ENCODE measurements around the gene LTBP2. TPM values are rescaled to one million over a fixed set of nuclear protein-coding genes. Genes with fewer than 3 reads are reported as not detected.

LTBP2 gene
- total RNA-seq, 2 experiments from 2014 or later: 0.04 to 0.37 TPM

GRCh38 chr14:74555476-74556050, 56.5 kb downstream of the LTBP2 start:
- ATAC-seq (no peak), DNase-seq (no peak)
- intact Hi-C loops (cut with DNase I, micrococcal nuclease): no loop called here
- Mint-ChIP-seq H3K36me3 (ENCODE audit: low read depth) (no peaks in the 10 kb centered on the region), H3K4me3 (no peak overlapping the region), H3K9me3 (ENCODE audit: low read depth) (no peaks in the 10 kb centered on the region), H3K4me1 (peaks cover 2% of the 10 kb centered on the region), H3K27me3 (no peaks in the 10 kb centered on the region), H3K27ac (no peak overlapping the region)
- CTCF ChIA-PET: no interaction called here
- POLR2A ChIA-PET: no interaction called here

- H3K27me3 Mint-ChIP-seq: no peaks in the 10 kb centered on the region
- no peaks in the 10 kb centered on the region for H3K36me3 Mint-ChIP-seq (ENCODE audit: low read depth)
- no peak overlapping the region for H3K27ac Mint-ChIP-seq
- no peaks in the 10 kb centered on the region for H3K9me3 Mint-ChIP-seq (ENCODE audit: low read depth)
- no peak for DNase-seq
- CTCF ChIA-PET: interaction anchor here (0.7 kb wide), 1 partner anchor 19 kb away, joined by 3 read pairs; no protein-coding TSS in a partner anchor
- intact Hi-C loops (cut with DNase I, micrococcal nuclease): no loop called here
- ATAC-seq: no peak
- POLR2A ChIA-PET: no interaction called here
- no peak overlapping the region for H3K4me3 Mint-ChIP-seq
- peaks cover 2% of the 10 kb centered on the region for H3K4me1 Mint-ChIP-seq
Measured at GRCh38 chr14:74554742-74555362, 57.2 kb downstream of the LTBP2 start.

- ATAC-seq: no peak
- peaks cover 2% of the 10 kb centered on the region for H3K4me1 Mint-ChIP-seq
- no peaks in the 10 kb centered on the region for H3K36me3 Mint-ChIP-seq (ENCODE audit: low read depth)
- H3K4me3 Mint-ChIP-seq: no peak overlapping the region
- no peaks in the 10 kb centered on the region for H3K27me3 Mint-ChIP-seq
- H3K9me3 Mint-ChIP-seq (ENCODE audit: low read depth): no peaks in the 10 kb centered on the region
- no peak overlapping the region for H3K27ac Mint-ChIP-seq
- POLR2A ChIA-PET: no interaction called here
- intact Hi-C loops (cut with DNase I, micrococcal nuclease): no loop called here
- CTCF ChIA-PET: no interaction called here
- DNase-seq: no peak
Measured at GRCh38 chr14:74552623-74553022, 59.4 kb downstream of the LTBP2 start.

GRCh38 chr14:74551431-74552371, 60.3 kb downstream of the LTBP2 start:
- ATAC-seq (no peak), DNase-seq (no peak)
- Mint-ChIP-seq H3K36me3 (ENCODE audit: low read depth) (no peaks in the 10 kb centered on the region), H3K27me3 (no peaks in the 10 kb centered on the region), H3K9me3 (ENCODE audit: low read depth) (no peaks in the 10 kb centered on the region), H3K4me3 (no peak overlapping the region), H3K4me1 (peaks cover 2% of the 10 kb centered on the region), H3K27ac (no peak overlapping the region)
- CTCF ChIA-PET: no interaction called here
- intact Hi-C loops (cut with DNase I, micrococcal nuclease): no loop called here
- POLR2A ChIA-PET: interaction anchor here (0.5 kb wide), 1 partner anchor 19 kb away, joined by 5 read pairs; no protein-coding TSS in a partner anchor

- Mint-ChIP-seq H3K36me3 (ENCODE audit: low read depth) (no peaks in the 10 kb centered on the region), H3K27me3 (no peaks in the 10 kb centered on the region), H3K9me3 (ENCODE audit: low read depth) (no peaks in the 10 kb centered on the region), H3K4me1 (peaks cover 2% of the 10 kb centered on the region), H3K4me3 (no peak overlapping the region), H3K27ac (no peak overlapping the region)
- ATAC-seq: no peak
- no peak for DNase-seq
- ChIA-PET CTCF (no interaction called here), POLR2A (interaction anchor here (0.5 kb wide), 1 partner anchor 20 kb away, joined by 5 read pairs; no protein-coding TSS in a partner anchor)
- intact Hi-C loops (cut with DNase I, micrococcal nuclease): no loop called here
Measured at GRCh38 chr14:74551001-74551400, 61.0 kb downstream of the LTBP2 start.

- no peak overlapping the region for H3K27ac Mint-ChIP-seq
- no peak overlapping the region for H3K4me3 Mint-ChIP-seq
- peaks cover 2% of the 10 kb centered on the region for H3K4me1 Mint-ChIP-seq
- POLR2A ChIA-PET: no interaction called here
- no peaks in the 10 kb centered on the region for H3K9me3 Mint-ChIP-seq (ENCODE audit: low read depth)
- DNase-seq: no peak
- CTCF ChIA-PET: no interaction called here
- H3K36me3 Mint-ChIP-seq (ENCODE audit: low read depth): no peaks in the 10 kb centered on the region
- ATAC-seq: no peak
- H3K27me3 Mint-ChIP-seq: no peaks in the 10 kb centered on the region
- intact Hi-C loops (cut with DNase I, micrococcal nuclease): no loop called here
Measured at GRCh38 chr14:74550071-74550470, 62.0 kb downstream of the LTBP2 start.

GRCh38 chr14:74549588-74549987, 62.4 kb downstream of the LTBP2 start:
- intact Hi-C loops (cut with DNase I, micrococcal nuclease): no loop called here
- DNase-seq: peak; percentile 25
- ATAC-seq: no peak
- no peak overlapping the region for H3K27ac Mint-ChIP-seq
- POLR2A ChIA-PET: no interaction called here
- H3K27me3 Mint-ChIP-seq: no peaks in the 10 kb centered on the region
- H3K9me3 Mint-ChIP-seq (ENCODE audit: low read depth): no peaks in the 10 kb centered on the region
- H3K4me3 Mint-ChIP-seq: no peak overlapping the region
- CTCF ChIA-PET: no interaction called here
- H3K36me3 Mint-ChIP-seq (ENCODE audit: low read depth): no peaks in the 10 kb centered on the region
- H3K4me1 Mint-ChIP-seq: peaks cover 2% of the 10 kb centered on the region

- intact Hi-C loops (cut with DNase I, micrococcal nuclease): no loop called here
Measured at GRCh38 chr14:74548881-74549280, 63.2 kb downstream of the LTBP2 start.

GRCh38 chr14:74547331-74547927, 64.6 kb downstream of the LTBP2 start:
- intact Hi-C loops (cut with DNase I, micrococcal nuclease): no loop called here

More at GRCh38 chr14:74548881-74549280, 63.2 kb downstream of the LTBP2 start:
- H3K9me3 Mint-ChIP-seq (ENCODE audit: low read depth): no peaks in the 10 kb centered on the region
- ChIA-PET POLR2A (no interaction called here), CTCF (interaction anchor here (0.6 kb wide), 1 partner anchor 156 kb away, joined by 3 read pairs; no protein-coding TSS in a partner anchor)
- H3K4me1 Mint-ChIP-seq: no peaks in the 10 kb centered on the region
- H3K4me3 Mint-ChIP-seq: no peak overlapping the region
- no peaks in the 10 kb centered on the region for H3K36me3 Mint-ChIP-seq (ENCODE audit: low read depth)
- no peak for ATAC-seq
- DNase-seq: no peak
- H3K27me3 Mint-ChIP-seq: no peaks in the 10 kb centered on the region
- no peak overlapping the region for H3K27ac Mint-ChIP-seq

GRCh38 chr14:74546416-74546815, 65.6 kb downstream of the LTBP2 start:
- H3K4me1 Mint-ChIP-seq: no peaks in the 10 kb centered on the region
- H3K4me3 Mint-ChIP-seq: no peak overlapping the region
- H3K27ac Mint-ChIP-seq: no peak overlapping the region
- intact Hi-C loops (cut with DNase I, micrococcal nuclease): no loop called here
- DNase-seq (no peak), ATAC-seq (no peak)
- ChIA-PET CTCF (interaction anchor here (0.7 kb wide), 1 partner anchor 60 kb away, joined by 4 read pairs; no protein-coding TSS in a partner anchor), POLR2A (no interaction called here)
- H3K27me3 Mint-ChIP-seq: no peaks in the 10 kb centered on the region
- H3K36me3 Mint-ChIP-seq (ENCODE audit: low read depth): no peaks in the 10 kb centered on the region
- no peaks in the 10 kb centered on the region for H3K9me3 Mint-ChIP-seq (ENCODE audit: low read depth)

More at GRCh38 chr14:74547331-74547927, 64.6 kb downstream of the LTBP2 start:
- Mint-ChIP-seq H3K27me3 (no peaks in the 10 kb centered on the region), H3K4me1 (no peaks in the 10 kb centered on the region), H3K9me3 (ENCODE audit: low read depth) (no peaks in the 10 kb centered on the region), H3K4me3 (no peak overlapping the region), H3K27ac (no peak overlapping the region), H3K36me3 (ENCODE audit: low read depth) (no peaks in the 10 kb centered on the region)
- ATAC-seq (no peak), DNase-seq (no peak)
- POLR2A ChIA-PET: no interaction called here
- CTCF ChIA-PET: no interaction called here

- no peak overlapping the region for H3K4me3 Mint-ChIP-seq
- H3K9me3 Mint-ChIP-seq (ENCODE audit: low read depth): no peaks in the 10 kb centered on the region
- H3K36me3 Mint-ChIP-seq (ENCODE audit: low read depth): no peaks in the 10 kb centered on the region
- CTCF ChIA-PET: no interaction called here
- intact Hi-C loops (cut with DNase I, micrococcal nuclease): no loop called here
- no peaks in the 10 kb centered on the region for H3K27me3 Mint-ChIP-seq
- H3K4me1 Mint-ChIP-seq: no peaks in the 10 kb centered on the region
- POLR2A ChIA-PET: no interaction called here
- no peak for ATAC-seq
- DNase-seq: no peak
- H3K27ac Mint-ChIP-seq: no peak overlapping the region
Measured at GRCh38 chr14:74545386-74545785, 66.7 kb downstream of the LTBP2 start.
